Endodermal cell (in vitro differentiated cells): ENCODE data around the gene KLHL3. TPM values are rescaled to one million over a fixed set of nuclear protein-coding genes. Genes with fewer than 3 reads are reported as not detected.

Experiments
- DNase-seq: peaks from one replicate; pipeline ENCODE4 v3.0.0-alpha.2; 2017
- H3K27ac ChIP-seq: 2 replicates; pipeline ENCODE4 v1.5.1; 2013; ENCODE audit warnings: mild to moderate bottlenecking, low read depth, low read length, moderate library complexity
- H3K27me3 ChIP-seq: 2 replicates; pipeline ENCODE4 v1.6.1; 2013; ENCODE audit warnings: mild to moderate bottlenecking, low read length, moderate library complexity; ENCODE audit not compliant: insufficient read depth, control insufficient read depth, poor library complexity, severe bottlenecking
- H3K36me3 ChIP-seq: 2 replicates; pipeline ENCODE4 v1.7.0; 2013; ENCODE audit warnings: mild to moderate bottlenecking, low read length, moderate library complexity; ENCODE audit not compliant: control insufficient read depth, insufficient read depth
- H3K4me1 ChIP-seq: one replicate; pipeline ENCODE4 v1.7.0; 2013; ENCODE audit warnings: low read length; ENCODE audit not compliant: control insufficient read depth, insufficient read depth
- H3K4me3 ChIP-seq: 2 replicates; pipeline ENCODE4 v1.5.1; 2013; ENCODE audit warnings: mild to moderate bottlenecking, low read length, moderate library complexity
- H3K9ac ChIP-seq: 2 replicates; pipeline ENCODE4 v1.6.1; 2013; ENCODE audit warnings: mild to moderate bottlenecking, low read length, moderate library complexity; ENCODE audit not compliant: poor library complexity, severe bottlenecking; ENCODE audit errors: extremely low read depth
- H3K9me3 ChIP-seq: 2 replicates; pipeline ENCODE4 v1.6.1; 2013; ENCODE audit warnings: mild to moderate bottlenecking, low read length, moderate library complexity; ENCODE audit not compliant: control insufficient read depth
- H3K27ac Mint-ChIP-seq: 2 replicates; pipeline ENCODE4 v1.8.0; 2020; ENCODE audit warnings: mixed read lengths
- H3K27me3 Mint-ChIP-seq: 2 replicates; pipeline ENCODE4 v1.8.0; 2021; ENCODE audit warnings: mild to moderate bottlenecking, mixed read lengths; ENCODE audit not compliant: insufficient read depth
- H3K36me3 Mint-ChIP-seq: 2 replicates; pipeline ENCODE4 v1.8.0; 2020; ENCODE audit warnings: low read depth, mixed read lengths
- H3K4me1 Mint-ChIP-seq: 2 replicates; pipeline ENCODE4 v1.8.0; 2020; ENCODE audit warnings: mixed read lengths
- H3K4me3 Mint-ChIP-seq: 2 replicates; pipeline ENCODE4 v1.8.0; 2020; ENCODE audit warnings: mild to moderate bottlenecking, moderate library complexity, mixed read lengths
- H3K9me3 Mint-ChIP-seq: 2 replicates; pipeline ENCODE4 v1.8.0; 2020; ENCODE audit warnings: mild to moderate bottlenecking, mixed read lengths
- whole genome bisulfite sequencing, 2 experiments: methylation state at CpG; one replicate each; pipeline versions ENCODE4 v1.1.5 to v1.1.7; 2013; ENCODE audit warnings: missing lambda C conversion rate in 2 of 2, mixed read lengths in 1 of 2; ENCODE audit not compliant: insufficient coverage in 1 of 2, insufficient read length in 1 of 2; 5-methylcytosine and 5-hydroxymethylcytosine counted together
- total RNA-seq, 2 donors: library from RNA; stranded (reverse); fragmentation: NEBNext Ultra II Directional in 1 of 2; extraction: Animal tissue kit (Norgen Biotek cat#: 25700) in 1 of 2; gene quantifications; 2 replicates in 1 of 2; 3 replicates in 1 of 2; pipeline ENCODE4 v1.2.1, GENCODE V29; 2021
- TF ChIP-seq, protein P1 (sequence below): fragments of 200-600 bp; sonication (generic); conservative IDR thresholded peaks from 2 replicates; pipeline ENCODE4 v1.5.0; 2021; ENCODE audit warnings: antibody characterized with exemption, mild to moderate bottlenecking

The KLHL3 gene
- total RNA-seq, 2 donors from 2014 or later, result 17.5 to 19.4 TPM

DNA sequence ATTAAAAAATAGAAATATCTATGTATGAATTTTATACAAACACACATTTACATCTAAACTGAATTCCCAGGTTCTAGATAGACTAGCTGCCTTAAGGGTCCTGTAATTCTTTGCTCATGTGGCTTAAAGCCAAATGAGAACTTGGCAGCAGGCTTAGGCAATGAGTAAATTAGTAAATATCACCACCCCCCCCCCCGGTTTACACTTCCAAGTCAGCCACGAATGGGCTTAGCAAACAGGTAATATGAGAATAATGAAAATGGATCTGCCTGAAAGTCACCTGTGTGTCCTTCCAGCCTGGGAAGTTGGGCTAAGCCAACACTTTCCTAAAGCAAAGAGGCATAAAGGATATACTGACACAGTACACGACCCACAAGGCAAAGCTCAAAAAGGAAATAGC, 108.6 kb downstream of the KLHL3 start:
- no peak overlapping the region for H3K27ac Mint-ChIP-seq
- no peaks in the 10 kb centered on the region for H3K9me3 Mint-ChIP-seq
- WGBS, 2 experiments, result 88 to 100% methylated on average over 1 to 2 of the region's 3 CpGs
- Histone ChIP-seq H3K9me3 (no peaks in the 10 kb centered on the region), H3K36me3 (no peaks in the 10 kb centered on the region), H3K27me3 (no peaks in the 10 kb centered on the region), H3K9ac (no peak overlapping the region), H3K4me3 (no peak overlapping the region), H3K4me1 (peaks cover 3% of the 10 kb centered on the region), H3K27ac (no peak overlapping the region)
- DNase-seq, result no peak
- H3K27me3 Mint-ChIP-seq, result no peaks in the 10 kb centered on the region
- peaks cover 15% of the 10 kb centered on the region for H3K4me1 Mint-ChIP-seq
- no peak overlapping the region for H3K4me3 Mint-ChIP-seq
- TF ChIP-seq, protein P1, sequence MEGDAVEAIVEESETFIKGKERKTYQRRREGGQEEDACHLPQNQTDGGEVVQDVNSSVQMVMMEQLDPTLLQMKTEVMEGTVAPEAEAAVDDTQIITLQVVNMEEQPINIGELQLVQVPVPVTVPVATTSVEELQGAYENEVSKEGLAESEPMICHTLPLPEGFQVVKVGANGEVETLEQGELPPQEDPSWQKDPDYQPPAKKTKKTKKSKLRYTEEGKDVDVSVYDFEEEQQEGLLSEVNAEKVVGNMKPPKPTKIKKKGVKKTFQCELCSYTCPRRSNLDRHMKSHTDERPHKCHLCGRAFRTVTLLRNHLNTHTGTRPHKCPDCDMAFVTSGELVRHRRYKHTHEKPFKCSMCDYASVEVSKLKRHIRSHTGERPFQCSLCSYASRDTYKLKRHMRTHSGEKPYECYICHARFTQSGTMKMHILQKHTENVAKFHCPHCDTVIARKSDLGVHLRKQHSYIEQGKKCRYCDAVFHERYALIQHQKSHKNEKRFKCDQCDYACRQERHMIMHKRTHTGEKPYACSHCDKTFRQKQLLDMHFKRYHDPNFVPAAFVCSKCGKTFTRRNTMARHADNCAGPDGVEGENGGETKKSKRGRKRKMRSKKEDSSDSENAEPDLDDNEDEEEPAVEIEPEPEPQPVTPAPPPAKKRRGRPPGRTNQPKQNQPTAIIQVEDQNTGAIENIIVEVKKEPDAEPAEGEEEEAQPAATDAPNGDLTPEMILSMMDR, result no peak
- peaks cover 3% of the 10 kb centered on the region for H3K36me3 Mint-ChIP-seq

DNA sequence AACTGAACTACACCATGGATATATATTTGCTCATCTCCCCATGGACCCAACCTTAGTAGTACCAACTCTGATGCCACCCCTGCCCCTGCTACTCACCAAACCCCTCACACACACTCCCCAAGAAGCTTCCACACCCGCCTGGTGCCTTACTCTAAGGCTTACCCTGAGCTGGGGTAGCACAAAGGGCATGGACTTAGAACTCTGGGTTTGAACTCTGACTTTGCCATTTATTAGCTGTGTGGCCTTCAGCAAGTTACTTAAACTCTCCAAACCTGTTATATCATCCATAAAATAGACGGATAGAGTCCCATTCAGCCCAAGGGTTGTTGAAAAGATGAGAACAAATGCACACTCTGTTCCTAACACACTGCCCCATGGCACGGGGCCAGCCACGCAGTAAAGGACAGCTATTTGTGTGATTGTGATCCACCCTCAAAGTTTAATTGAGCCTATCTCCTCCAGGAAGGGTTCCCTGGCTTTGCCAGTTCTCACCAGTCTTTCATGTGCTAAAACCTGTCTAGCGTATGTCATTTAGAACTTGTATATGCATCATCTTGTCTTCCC, 111.0 kb downstream of the KLHL3 start:
- Mint-ChIP-seq H3K27ac (no peak overlapping the region), H3K27me3 (no peaks in the 10 kb centered on the region), H3K9me3 (no peaks in the 10 kb centered on the region), H3K4me1 (peaks cover 8% of the 10 kb centered on the region), H3K4me3 (no peak overlapping the region), H3K36me3 (peaks cover 9% of the 10 kb centered on the region)
- Histone ChIP-seq H3K4me1 (peaks cover 2% of the 10 kb centered on the region), H3K9ac (no peak overlapping the region), H3K9me3 (no peaks in the 10 kb centered on the region), H3K36me3 (no peaks in the 10 kb centered on the region), H3K27me3 (no peaks in the 10 kb centered on the region), H3K4me3 (no peak overlapping the region), H3K27ac (no peak overlapping the region)
- no peak for DNase-seq
- 67 to 87% methylated on average over 2 to 5 of the region's 5 CpGs for WGBS, 2 experiments
- TF ChIP-seq, protein P1, result no peak

DNA sequence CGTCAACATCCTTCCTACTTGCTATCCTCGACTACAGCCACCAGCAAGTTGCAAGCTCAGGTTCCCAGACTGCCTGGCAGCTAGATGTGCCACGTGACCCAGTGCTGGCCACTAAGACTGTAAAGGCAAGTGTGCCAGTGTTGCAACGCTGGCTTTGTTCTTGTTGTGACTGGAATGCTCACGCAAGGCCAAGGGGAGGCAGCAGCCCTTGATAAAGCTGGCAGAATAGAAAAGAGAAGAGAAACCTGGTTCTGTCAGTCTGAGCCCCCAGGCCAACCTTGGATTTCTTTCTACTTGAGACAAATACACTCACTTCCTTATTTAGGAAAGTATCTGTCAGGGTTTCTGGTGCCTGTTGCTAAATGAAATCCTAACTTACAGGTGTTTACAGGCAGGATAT, 113.0 kb downstream of the KLHL3 start:
- Mint-ChIP-seq H3K9me3 (no peaks in the 10 kb centered on the region), H3K36me3 (peaks cover 9% of the 10 kb centered on the region), H3K4me3 (no peak overlapping the region), H3K4me1 (no peaks in the 10 kb centered on the region), H3K27me3 (no peaks in the 10 kb centered on the region), H3K27ac (no peak overlapping the region)
- Histone ChIP-seq H3K9ac (no peak overlapping the region), H3K4me3 (no peak overlapping the region), H3K9me3 (no peaks in the 10 kb centered on the region), H3K36me3 (no peaks in the 10 kb centered on the region), H3K27me3 (no peaks in the 10 kb centered on the region), H3K4me1 (no peaks in the 10 kb centered on the region), H3K27ac (no peak overlapping the region)
- 90 to 98% methylated on average over 5 of the region's 5 CpGs for WGBS, 2 experiments
- peak; percentile 17 for DNase-seq
- TF ChIP-seq, protein P1, result no peak
